ENCODE results near the gene KIF5A.

The KIF5A gene

DNA sequence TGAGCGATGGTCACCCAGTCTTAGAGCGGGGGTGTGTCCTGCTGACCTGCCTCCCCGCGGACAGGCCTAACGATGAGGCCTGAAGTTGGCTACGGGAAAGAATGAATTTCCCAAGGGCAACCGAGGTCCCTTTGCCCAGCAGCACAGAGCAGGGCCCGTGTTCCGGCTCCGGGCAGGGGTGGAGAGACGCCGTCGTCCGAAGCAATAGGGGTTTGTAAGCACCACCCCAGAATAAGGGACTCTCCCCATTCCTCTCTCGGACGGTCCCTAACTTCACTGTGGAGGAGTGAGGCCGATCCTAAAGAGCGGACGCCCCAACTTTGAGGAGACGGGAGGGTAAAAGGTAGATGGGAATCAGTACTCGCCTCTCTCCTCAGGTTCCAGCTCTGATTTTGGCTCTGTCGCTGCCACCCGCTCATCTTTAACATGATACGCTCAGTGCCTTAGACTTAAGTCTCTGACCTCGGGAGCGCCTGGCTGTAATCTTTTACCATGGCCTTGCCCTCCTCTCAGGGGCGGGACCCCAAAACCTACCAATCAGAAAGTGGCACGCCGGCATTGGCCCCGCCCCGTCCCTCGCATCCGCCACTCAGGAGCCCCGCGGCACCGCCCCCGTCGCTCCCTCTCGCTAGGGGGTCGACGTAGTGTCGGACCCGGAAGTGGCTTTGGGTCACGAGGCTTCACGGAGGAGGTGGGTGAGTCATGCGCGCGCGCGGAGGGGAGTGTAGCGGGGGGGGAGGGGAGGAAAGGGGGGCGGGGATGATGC, 29.6 kb upstream of the KIF5A start, which contains the start of gene DDIT3:
Gene DDIT3, minus strand, starts transcription at position 462 of the 766 bp plus-strand sequence. CDS start 3,108 bp downstream, outside the sequence.
- no peak for TF ChIP-seq CTCF (IDR thresholded peaks at IDR 0.05)

- TF ChIP-seq CTCF (IDR thresholded peaks at IDR 0.05), result no peak
These were observed 28.3 kb upstream of the KIF5A start for GRCh38 chr12:57521525-57522010.

DNA sequence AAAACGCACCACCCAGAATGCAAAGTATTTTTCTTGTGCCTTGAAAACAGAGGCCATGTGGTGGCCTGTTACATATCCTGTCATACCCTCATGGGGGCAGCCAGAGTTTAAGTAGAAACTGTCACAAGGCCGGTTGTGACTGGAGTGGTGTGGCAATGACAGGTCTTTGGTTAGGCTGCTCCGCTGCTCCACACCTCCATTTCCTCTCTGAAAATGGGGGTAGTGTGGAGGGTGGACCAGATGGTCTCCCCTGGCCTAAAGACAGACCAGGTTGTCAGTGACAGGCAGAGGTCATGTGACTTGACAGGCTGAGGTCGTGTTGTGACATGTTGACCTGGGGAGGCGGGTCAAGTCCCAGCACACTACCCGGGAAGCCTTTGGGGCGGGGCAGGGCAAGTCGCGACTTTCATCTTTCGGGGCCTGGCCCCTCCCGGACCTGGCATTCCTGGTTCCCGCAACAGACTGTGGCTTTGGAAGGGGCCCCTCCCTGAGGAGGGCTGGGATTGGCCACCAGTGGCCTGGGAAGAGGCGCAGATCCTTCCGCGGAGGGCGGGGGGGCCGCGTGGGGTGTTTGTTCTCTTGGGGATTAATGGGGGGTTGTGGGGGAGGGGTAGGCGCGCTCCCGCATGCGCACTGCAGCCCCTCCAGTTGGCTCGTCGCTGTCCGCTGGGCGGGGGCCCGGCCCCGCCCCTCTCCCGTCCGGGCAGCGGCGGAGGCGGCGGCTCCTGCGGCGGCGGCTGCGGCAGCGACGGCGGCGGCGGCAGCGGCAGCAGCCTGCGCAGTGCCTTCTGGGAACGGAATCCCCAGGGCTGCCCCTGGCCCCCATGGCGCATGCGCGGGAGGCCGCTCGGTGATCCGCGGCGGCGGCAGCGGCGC, 27.6 kb upstream of the KIF5A start, which contains the start of gene MBD6:
Gene MBD6, plus strand, starts transcription at position 814 of the 876 bp plus-strand sequence. CDS start 1,480 bp downstream, outside the sequence.
- no peak for TF ChIP-seq CTCF (IDR thresholded peaks at IDR 0.05)

- TF ChIP-seq CTCF (IDR thresholded peaks at IDR 0.05), result no peak
These were observed 26.7 kb upstream of the KIF5A start for GRCh38 chr12:57522887-57523705.

DNA sequence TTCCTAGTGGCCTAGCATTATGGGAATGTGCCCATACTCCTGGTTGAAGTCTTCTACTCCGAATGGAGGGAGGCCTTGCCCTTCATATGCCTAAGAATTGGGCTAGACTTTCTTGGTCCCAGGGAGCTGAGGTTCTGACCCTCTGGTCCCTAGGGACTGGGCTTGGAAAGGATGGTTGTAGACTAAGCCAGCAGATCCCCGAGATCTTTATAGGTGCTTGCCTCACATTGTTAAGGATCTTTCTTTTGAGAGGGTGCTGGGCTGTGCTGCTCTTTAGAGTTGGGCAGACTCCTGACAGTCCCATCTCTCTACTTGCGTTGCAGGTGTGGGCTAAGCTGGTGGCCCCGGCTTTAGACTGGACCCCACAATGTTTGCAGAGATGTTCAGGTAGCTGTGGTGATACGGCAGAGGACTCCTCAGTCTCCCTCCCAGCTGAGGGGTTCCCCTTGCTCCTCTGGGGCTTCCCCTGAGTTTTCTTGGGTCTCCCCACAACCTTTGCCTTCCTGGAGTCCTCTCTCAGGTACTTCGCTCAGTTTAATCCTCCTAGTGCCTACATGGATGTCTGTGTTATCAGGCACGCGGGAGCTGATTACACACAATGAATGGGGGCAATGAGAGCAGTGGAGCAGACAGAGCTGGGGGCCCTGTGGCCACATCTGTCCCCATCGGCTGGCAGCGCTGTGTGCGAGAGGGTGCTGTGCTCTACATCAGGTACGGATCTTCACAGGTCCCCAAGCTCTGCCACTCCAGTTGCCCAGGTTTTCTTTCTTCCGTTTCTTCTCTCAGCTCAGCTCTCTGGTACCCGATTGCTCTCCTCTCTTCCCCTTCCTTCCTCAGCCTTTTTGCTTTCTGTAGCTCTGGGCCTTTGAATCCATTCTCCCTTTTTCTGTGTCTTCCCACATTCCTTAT, 25.9 kb upstream of the KIF5A start:
- TF ChIP-seq CTCF (IDR thresholded peaks at IDR 0.05), result no peak

DNA sequence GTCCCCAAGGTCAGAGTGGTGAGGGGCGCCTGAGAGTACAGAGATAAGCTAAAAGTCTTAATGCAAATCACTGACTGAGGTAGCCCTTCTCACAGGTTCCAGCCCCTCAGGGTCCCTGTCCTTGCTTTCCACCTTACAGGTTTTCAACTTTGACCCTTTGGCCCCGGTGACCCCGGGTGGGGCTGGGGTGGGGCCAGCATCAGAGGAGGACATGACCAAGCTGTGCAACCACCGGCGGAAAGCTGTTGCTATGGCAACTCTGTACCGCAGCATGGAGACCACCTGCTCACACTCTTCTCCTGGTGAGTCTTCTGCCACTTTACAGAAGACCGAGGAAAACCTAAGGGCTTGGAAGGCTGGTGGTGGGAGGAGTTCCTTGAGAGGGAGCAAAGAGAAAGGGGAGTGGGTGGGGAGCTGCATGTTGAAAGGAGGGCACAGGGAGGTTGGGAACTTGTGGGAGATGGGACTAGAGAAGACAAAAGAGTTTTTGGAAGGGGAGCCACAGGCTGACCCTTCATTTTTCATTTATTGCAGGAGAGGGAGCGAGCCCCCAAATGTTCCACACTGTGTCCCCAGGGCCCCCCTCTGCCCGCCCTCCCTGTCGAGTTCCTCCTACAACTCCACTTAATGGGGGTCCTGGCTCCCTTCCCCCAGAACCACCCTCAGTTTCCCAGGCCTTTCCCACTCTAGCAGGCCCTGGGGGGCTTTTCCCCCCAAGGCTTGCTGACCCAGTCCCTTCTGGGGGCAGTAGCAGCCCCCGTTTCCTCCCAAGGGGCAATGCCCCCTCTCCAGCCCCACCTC, 24.8 kb upstream of the KIF5A start:
- no peak for TF ChIP-seq CTCF (IDR thresholded peaks at IDR 0.05)
